T47D (cell line): ENCODE measurements around the gene NRP2.

Experiments
- DNase-seq, 2 experiments: peaks; one replicate each; pipeline versions ENCODE4 v3.0.0 to v3.0.0-alpha.2; 2011 to 2012; ENCODE audit warnings: low read depth in 1 of 2, low spot score in 1 of 2
- JUND ChIP-seq: IDR thresholded peaks from 2 replicates; pipeline ENCODE4 v1.6.1; 2012; ENCODE audit warnings: low read depth
- in situ Hi-C: cut with HindIII; loops from 2 replicates; pipeline ENCODE4 v1.10.0; 2016; ENCODE audit warnings: low sequenced_read_pairs, low pct_unique_long_range_greater_than_20kb

Gene NRP2

DNA sequence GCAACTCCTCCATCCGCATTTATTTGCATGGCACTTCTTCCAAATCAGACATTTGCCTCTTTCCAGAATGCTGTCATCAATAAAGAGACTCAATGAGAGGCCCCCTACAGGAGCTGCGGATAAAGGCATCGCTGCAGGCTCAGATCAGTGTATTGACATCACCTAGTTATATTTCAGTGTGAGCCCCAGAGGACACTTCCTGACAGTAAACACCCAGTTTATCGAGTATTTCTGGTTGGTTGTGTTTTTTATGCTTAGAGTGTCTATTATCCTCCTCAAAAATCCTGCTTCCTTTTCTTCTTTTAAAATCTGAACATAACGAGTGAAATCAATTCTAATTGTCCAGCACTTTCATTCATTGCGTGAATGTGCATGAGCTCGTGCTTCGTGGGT is 38.8 kb downstream of the NRP2 start:
- no peak for TF ChIP-seq JUND
- in situ Hi-C loops, result no loop called here
- DNase-seq, result peak in 1 of 2 experiments; percentile 41

DNA sequence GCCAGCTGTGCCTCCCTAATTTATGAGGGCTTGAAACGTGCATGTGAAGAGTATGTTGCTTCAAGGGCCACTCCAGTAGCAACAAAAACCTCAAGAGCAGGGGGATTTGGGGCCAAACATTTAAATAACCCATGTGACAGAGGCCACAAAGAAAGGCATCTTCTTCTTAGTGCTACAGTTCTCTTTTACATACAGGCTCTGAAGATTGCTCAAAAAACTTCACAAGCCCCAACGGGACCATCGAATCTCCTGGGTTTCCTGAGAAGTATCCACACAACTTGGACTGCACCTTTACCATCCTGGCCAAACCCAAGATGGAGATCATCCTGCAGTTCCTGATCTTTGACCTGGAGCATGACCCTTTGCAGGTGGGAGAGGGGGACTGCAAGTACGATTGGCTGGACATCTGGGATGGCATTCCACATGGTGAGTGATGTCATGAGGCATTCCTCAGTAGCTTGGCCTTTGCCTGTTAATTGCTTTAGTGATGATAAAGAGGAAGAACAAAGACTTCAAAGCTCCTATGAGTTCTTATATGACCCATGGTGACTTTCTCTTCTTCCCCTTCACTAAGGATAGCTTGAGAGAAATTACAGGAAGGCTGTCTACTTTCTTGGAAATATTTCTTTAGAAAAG is 40.1 kb downstream of the NRP2 start:
- no peak for DNase-seq

DNA sequence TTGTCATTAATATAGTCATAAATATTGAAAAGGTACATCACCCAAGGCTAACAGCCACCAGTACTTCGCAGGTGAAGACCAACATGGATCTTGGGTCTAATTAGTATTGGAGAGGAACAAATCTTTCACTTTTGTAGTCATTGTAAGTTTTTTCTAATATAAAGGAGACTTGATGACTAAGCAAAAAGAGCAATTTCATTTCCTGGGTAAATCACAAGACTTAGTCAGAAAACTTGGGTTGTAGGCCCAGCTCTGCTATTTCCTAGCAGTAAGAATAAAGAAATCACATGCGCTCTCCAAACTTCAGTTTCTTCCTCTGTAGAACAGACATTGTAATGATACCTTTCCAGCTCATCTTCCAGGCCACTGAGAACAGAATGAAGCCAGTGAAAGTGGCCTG is 40.9 kb downstream of the NRP2 start:
- in situ Hi-C loops, result no loop called here
- TF ChIP-seq JUND, result no peak
- no peak for DNase-seq

More for the DNA sequence above, 40.1 kb downstream of the NRP2 start:
- in situ Hi-C loops, result no loop called here
- no peak for TF ChIP-seq JUND

DNA sequence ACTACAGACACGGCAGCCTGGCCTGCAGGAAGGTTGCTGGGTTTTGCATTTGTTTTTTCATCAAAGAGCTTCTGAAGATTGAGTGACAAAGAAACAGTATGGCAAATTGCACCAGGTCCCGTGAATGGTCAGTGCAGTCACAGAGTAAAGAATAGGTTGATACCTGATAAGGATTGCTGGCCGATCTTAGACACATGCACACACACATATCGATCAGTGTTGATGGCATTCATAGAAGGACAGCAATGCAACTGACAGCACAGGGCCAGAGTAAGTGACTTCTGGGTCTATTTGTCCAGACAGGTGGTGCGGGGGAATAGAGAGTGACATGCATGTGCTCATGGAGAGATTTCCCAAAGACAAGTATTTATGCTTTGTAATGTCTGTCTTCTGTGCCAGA is 42.8 kb downstream of the NRP2 start:
- no peak for TF ChIP-seq JUND
- in situ Hi-C loops, result no loop called here
- no peak for DNase-seq

DNA sequence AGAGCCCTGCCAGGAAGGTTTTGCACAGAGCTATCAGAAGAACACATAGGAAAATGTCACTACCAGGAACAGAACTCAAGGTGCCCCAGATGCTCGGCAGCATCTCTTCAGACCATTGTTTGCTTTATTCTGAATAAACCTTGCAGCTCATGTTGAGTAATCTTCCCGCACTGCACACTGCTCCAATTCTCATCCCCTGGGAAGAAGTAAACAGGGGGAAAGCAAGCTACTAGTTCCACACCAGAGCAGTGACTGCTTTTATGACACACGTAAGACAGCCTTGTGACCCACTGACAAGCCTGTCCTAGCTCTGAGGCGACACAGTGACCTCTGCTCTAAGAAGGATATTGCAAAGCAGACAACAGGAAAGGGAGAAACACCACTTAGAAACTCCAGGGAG is 44.2 kb downstream of the NRP2 start:
- in situ Hi-C loops, result no loop called here
- DNase-seq, result no peak
- TF ChIP-seq JUND, result no peak

DNA sequence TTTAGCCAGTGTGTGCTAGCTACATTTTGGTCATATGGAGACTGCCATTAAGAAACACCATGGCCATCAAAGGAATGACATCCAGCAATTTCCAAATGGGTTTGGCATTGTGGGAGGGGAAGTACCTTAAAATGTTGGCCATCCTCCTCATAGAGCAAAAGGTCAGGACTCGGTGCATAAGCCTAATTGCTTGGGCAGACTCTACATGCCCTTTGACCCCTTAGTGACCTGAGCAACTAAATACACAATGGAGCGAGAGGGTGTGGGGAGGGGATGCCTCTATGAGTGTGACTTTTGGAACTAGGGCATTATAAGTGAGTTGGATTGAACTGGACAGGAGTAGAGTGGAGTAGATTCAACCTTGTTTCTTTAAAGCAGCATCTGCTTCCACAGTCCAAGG is 44.9 kb downstream of the NRP2 start:
- no peak for TF ChIP-seq JUND
- DNase-seq, result no peak
- in situ Hi-C loops, result no loop called here

DNA sequence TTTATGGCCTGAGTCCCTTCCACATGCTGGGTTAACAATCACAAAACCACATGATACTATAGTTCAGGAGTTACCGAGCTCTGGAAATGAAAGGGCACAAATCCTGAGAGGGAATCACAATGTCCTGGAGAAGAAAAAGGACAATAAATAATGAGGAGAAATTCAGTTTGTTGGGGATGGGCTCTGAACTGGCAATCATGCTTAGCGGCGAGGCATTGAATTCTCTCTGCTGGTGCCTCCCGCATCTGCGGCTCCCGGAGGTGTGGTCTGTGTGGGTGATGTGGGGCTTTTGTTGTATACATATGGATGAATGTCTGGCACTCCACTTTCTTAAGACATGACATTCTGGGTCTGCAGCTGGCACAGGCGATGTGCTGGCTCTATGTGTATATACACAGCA is 46.1 kb downstream of the NRP2 start:
- in situ Hi-C loops, result no loop called here
- TF ChIP-seq JUND, result no peak
- DNase-seq, result no peak

DNA sequence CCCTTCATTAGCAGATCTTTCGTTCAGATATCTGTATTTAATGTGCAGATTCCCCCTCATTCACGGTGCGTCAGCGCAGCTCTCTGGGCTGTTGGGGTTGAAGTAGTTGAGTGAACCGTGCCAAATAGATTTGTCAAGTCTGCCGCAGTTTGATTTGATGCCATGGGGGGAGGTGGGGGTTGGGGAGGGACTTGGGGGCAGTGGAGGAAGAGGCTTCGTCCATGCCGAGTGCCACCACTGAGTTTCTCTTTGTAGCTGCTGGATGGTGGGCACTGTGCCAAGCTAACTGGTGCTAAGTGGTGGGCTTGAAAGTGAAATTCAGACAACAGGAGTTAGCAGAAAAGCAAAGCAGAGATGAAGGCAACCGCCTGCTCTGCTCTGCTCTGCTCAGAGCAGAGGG is 47.9 kb downstream of the NRP2 start:
- in situ Hi-C loops, result no loop called here
- DNase-seq, result no peak
- TF ChIP-seq JUND, result no peak

DNA sequence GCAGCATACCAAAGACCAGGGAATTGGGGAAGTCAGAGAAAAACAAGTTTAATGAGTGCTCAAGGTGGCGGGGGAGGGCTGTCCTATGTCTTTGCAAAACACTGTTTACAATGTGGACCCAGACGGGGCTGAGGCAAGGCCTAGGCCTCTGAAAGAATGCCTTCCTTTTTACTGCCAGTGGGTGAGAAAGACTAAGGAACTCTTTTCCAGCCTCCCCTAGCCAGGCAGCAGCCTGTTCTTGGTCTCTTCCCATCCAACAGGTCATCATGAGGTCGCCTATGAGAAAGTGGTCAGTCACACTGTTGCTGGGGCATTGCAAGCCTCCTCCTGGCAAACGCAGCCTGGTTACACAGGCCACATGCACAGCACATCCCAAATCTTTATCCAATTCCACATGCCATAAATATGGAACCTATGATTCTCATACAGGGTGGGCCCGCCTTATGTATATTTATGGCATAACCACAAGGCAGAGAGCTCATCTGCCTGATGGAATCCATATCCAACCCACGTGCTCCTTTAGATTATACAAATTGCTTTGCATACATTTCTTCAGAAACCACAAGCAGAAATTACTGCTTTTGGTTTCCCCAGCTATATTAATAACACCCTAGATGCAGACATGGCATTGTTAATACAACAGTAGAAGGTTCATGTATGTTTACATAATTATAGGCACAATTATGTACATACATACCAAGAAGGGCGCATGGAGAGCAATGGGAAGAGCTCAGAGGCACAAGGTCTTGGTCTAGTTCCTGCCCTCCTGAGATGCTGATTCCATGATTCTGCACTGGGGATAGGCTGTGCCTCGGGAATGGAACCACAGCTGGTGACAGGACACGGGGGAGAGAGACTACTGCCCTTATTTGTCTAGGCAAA is 48.6 kb downstream of the NRP2 start:
- DNase-seq, result no peak
- in situ Hi-C loops, result no loop called here
- TF ChIP-seq JUND, result no peak

DNA sequence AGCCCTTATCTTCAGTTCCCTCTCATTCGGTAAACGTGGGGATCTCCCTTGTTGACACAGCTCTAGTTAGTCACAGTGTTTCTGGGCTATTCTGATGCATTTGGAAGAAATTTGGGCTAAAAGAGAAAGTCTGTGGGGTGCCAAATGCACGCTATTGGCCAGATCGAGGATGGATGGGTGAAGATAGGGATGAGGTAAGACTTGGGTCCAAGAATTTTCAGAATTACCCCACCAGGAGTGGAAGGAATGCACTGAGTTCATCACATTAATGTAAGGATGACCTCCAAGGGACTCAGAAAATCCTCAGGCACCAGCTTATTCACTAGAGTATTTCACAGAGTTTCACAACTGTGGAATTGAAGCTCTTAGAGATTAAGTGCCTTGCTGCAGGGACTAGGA is 49.3 kb downstream of the NRP2 start:
- no peak for DNase-seq
- in situ Hi-C loops, result no loop called here
- no peak for TF ChIP-seq JUND

DNA sequence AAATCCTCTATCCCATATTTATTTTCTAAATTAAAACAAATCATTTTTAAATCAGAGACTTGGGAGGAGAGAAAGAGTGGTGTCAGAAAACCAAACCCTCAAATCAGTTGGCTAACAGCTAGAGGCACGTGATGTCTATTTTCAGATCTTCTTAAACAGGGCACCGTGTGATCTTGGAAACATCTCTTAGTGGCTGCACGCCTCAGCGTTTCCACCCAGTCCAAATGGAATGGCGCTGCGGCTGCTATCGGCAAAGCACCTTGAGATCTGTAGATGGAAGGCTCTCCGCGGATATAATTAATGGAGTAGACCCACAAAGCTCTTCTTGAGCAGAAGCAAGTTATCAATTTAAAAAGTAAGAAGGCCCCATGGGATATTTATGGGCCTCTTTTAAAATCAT is 50.0 kb downstream of the NRP2 start:
- TF ChIP-seq JUND, result no peak
- in situ Hi-C loops, result no loop called here
- DNase-seq, result no peak

DNA sequence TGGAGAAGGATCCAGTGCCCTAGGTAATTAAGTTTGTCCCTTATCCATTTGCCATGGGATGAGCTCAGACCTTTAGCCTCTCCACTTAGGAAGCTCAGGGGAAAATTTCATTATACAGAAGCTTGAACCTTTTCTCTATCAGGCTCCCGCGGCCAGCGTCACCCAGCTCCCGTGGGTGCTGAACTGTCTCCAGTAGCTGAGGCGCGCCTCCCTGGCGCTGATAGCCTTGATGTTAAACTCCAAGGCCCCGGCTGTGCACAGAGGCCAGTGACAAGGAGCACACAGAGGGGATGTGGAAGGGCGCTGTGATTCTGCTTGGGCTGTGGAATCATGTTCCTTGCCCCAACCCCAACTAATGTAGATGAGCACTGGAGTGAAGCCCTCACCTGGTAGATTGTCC is 50.8 kb downstream of the NRP2 start:
- no peak for TF ChIP-seq JUND
- no peak for DNase-seq
- in situ Hi-C loops, result no loop called here

DNA sequence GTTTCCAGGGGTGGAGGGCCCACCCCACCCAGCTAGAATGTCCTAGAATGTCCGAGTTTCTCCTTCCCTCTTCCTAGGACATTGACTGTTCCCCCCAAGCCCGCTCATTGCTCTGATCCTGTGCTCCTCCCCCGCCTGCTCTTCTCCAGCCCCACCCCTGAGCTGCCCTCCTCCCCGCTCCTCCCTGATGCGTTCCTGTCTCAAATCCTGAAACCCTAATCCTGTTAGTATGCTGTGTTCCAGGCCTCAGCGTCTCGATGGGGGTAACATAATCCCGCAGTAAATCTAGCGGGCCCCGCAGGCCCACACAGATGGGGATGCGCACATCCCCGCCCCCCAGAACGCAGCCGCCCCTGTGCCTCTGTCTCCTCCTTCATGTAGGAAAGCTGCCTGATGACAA is 51.3 kb downstream of the NRP2 start:
- TF ChIP-seq JUND, result no peak
- in situ Hi-C loops, result no loop called here

More for the DNA sequence above, 51.3 kb downstream of the NRP2 start:
- DNase-seq, result no peak
